RCC 7860 (cell line): ENCODE measurements around the gene TMC7.
"Not testable (repeated sequence)": the region's sequence is repeated elsewhere in the genome, so short reads cannot be mapped to it uniquely, and the experiment has no call there.

Source experiments
- DNase-seq: peaks from one replicate; pipeline ENCODE4 v3.0.0-alpha.2; 2015; ENCODE audit warnings: low spot score
- FAIRE-seq: peaks from 2 replicates; lab custom pipeline; 2012; peaks lifted over from hg19 to GRCh38; lab: Jason Lieb, UNC

Gene TMC7

GRCh38 chr16:18975109-18975508 lies 8.6 kb upstream of the TMC7 start:
- DNase-seq (no peak), FAIRE-seq (no peak)

- DNase-seq = no peak
- FAIRE-seq = no peak
Observed at GRCh38 chr16:18979936-18980335, 3.8 kb upstream of the TMC7 start.

- FAIRE-seq = no peak
- DNase-seq = no peak
Observed at GRCh38 chr16:18984435-18985005, 786 bp downstream of the TMC7 start.

- not testable (repeated sequence) for DNase-seq, FAIRE-seq
Observed at GRCh38 chr16:18985256-18985655, 1.5 kb downstream of the TMC7 start.

GRCh38 chr16:18991731-18992130 lies 8.0 kb downstream of the TMC7 start:
- FAIRE-seq, DNase-seq: not testable (repeated sequence)

GRCh38 chr16:18993531-18993930 lies 9.8 kb downstream of the TMC7 start:
- FAIRE-seq, DNase-seq: not testable (repeated sequence)

- DNase-seq, FAIRE-seq: not testable (repeated sequence)
Observed at GRCh38 chr16:18994181-18994580, 10.4 kb downstream of the TMC7 start.

GRCh38 chr16:18995406-18995805 lies 11.7 kb downstream of the TMC7 start:
- FAIRE-seq, DNase-seq: not testable (repeated sequence)

GRCh38 chr16:18996536-18996935 lies 12.8 kb downstream of the TMC7 start:
- FAIRE-seq = not testable (repeated sequence)

GRCh38 chr16:18997001-18997400 lies 13.3 kb downstream of the TMC7 start:
- DNase-seq, FAIRE-seq: not testable (repeated sequence)

More at GRCh38 chr16:18996536-18996935, 12.8 kb downstream of the TMC7 start:
- DNase-seq = not testable (repeated sequence)

GRCh38 chr16:18999045-18999393 lies 15.3 kb downstream of the TMC7 start:
- FAIRE-seq (no peak), DNase-seq (no peak)

GRCh38 chr16:19001788-19002187 lies 18.1 kb downstream of the TMC7 start:
- DNase-seq (peak; percentile 89), FAIRE-seq (peak; percentile 63)

GRCh38 chr16:19003935-19004334 lies 20.2 kb downstream of the TMC7 start:
- no peak for FAIRE-seq
- DNase-seq = no peak

GRCh38 chr16:19005561-19006445 lies 22.1 kb downstream of the TMC7 start:
- no peak for FAIRE-seq
- DNase-seq = peak; percentile 18

GRCh38 chr16:19006446-19007315 lies 22.9 kb downstream of the TMC7 start:
- DNase-seq = no peak
- no peak for FAIRE-seq

GRCh38 chr16:19008245-19009169 lies 24.8 kb downstream of the TMC7 start:
- peak; percentile 28 for FAIRE-seq
- DNase-seq = peak; percentile 76

GRCh38 chr16:19011169-19011731 lies 27.5 kb downstream of the TMC7 start:
- FAIRE-seq (no peak), DNase-seq (no peak)

GRCh38 chr16:19014461-19014860 lies 30.7 kb downstream of the TMC7 start:
- no peak for FAIRE-seq
- DNase-seq = no peak

- DNase-seq (no peak), FAIRE-seq (peak; percentile 83)
Observed at GRCh38 chr16:19017179-19017578, 33.4 kb downstream of the TMC7 start.

GRCh38 chr16:19020689-19021088 lies 37.0 kb downstream of the TMC7 start:
- DNase-seq (no peak), FAIRE-seq (no peak)
